Measurements from ENCODE around the gene ZNF362.

Gene ZNF362

GRCh38 chr1:33320619-33321165, 64.4 kb downstream of the ZNF362 start, which contains the start of gene A3GALT2:
Gene A3GALT2, minus strand, starts transcription at chr1:33321098. Its CDS starts 0 bp downstream, at chr1:33321098.
- no peak for TF ChIP-seq POLR2A (IDR thresholded peaks at IDR 0.05; ENCODE audit: low read depth, low read length)
- DNase-seq (ENCODE audit: insufficient read length, low spot score) (no peak), FAIRE-seq (no peak)

- no peak for FAIRE-seq
- DNase-seq (ENCODE audit: insufficient read length, low spot score) = no peak
- TF ChIP-seq POLR2A (IDR thresholded peaks at IDR 0.05; ENCODE audit: low read depth, low read length) = no peak
Measured at GRCh38 chr1:33321178-33321577, 64.9 kb downstream of the ZNF362 start.

GRCh38 chr1:33322109-33322508, 65.8 kb downstream of the ZNF362 start:
- DNase-seq (ENCODE audit: insufficient read length, low spot score) (no peak), FAIRE-seq (no peak)
- TF ChIP-seq POLR2A (IDR thresholded peaks at IDR 0.05; ENCODE audit: low read depth, low read length) = no peak

- DNase-seq (ENCODE audit: insufficient read length, low spot score) (no peak), FAIRE-seq (no peak)
- TF ChIP-seq POLR2A (IDR thresholded peaks at IDR 0.05; ENCODE audit: low read depth, low read length) = no peak
Measured at GRCh38 chr1:33322870-33323585, 66.7 kb downstream of the ZNF362 start.

DNA sequence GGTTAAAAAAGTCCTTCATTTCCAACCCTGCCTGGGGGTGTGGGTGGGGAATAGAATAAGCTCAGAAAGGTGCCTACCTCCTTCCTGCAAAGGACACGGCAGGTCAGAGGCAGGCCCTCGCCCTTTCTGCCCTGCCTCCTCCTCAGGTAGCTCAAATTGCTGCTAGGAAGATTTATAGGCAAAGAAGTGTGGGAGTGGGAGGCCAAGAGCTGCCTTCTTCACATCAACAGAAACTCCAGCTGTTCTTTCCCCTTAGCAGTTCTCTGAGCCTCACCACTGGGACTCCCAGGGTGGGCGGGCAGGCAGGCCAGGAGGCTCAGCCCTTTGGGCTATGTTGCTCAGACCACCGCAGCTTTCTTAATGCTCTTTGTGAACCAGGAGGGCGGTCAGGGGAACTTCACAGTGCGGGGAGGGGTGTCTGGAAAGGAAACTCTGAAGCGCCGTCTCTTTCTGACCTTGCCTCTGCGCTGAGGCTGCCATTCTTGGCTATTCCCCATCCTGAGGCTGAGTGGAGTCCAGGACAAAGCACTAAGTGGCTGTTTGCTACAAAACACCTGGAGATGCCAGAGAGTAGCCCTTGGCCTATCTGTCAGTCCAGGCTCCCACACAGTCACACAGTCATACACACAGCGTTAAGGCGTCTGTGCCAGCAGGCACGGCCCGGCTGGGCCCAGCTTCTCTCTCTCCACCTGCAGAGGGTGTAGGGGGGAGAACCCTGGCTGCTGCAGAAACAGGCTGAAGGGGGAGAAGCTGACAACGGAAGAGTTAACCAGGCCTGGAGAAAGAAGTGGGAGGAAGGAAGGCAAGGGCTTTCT, 67.6 kb downstream of the ZNF362 start:
- no peak for TF ChIP-seq POLR2A (IDR thresholded peaks at IDR 0.05; ENCODE audit: low read depth, low read length)
- FAIRE-seq = no peak
- DNase-seq (ENCODE audit: insufficient read length, low spot score) = no peak

DNA sequence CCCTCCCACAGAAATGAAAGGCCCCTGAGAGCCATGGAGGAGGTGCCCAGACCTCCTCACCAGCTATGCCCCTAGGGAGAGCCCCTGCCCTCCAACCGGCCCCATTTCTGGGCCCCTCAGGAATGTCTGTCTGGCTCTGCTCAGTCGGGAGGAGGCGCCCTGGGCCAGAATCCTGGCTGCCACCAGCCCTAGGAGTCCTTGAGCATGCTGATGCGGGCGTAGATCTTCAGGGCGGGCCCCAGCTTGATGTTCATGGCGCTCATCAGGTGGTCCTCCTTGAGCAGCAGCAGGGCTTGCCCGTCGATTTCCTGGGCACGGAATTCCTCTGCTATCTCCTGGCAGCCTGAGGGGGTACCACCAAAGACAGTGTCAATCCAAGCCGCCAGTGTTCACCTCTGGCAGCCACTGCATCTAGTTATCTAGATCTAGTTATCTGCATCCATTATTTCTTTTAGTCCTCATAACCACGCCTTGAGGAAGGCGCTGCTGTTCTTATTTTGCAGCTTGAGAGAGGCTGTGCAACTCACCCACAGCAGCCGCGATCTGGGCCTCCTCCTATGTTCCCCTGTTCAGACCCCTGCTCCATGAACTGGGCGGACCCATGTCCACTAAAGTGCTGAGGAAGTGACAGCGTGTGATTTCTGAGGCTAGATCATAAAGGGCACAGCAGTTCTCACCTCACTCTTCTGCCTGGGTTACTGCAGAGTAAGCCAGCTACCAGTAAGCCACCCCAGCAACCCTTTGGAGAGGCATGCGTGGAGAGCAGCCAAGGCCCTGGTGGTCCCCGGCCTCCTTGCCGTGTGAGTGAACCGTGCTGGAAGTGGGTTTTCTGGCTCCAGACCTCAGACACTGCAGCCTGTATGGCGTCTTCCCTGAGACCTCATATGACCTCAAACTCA, 68.6 kb downstream of the ZNF362 start:
- DNase-seq (ENCODE audit: insufficient read length, low spot score) (no peak), FAIRE-seq (no peak)
- no peak for TF ChIP-seq POLR2A (IDR thresholded peaks at IDR 0.05; ENCODE audit: low read depth, low read length)

DNA sequence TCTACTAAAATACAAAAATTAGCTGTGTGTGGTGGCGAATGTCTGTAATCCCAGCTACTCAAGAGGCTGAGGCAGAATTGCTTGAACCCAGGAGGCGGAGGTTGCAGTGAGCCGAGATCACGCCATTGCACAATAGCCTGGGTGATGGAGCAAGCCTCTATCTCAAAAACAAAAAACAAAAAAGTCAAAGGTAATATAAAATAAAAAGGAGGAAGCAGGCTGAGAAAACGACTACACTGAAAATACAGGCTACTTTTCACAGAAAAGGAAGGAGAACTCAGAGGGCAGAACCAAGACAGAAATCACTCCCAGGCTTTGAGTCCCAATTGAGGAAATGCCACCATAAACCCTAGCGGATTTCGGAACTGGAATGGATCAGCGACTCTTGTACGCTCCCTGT, 70.5 kb downstream of the ZNF362 start:
- DNase-seq (ENCODE audit: insufficient read length, low spot score) (no peak), FAIRE-seq (no peak)
- TF ChIP-seq POLR2A (IDR thresholded peaks at IDR 0.05; ENCODE audit: low read depth, low read length) = no peak

- DNase-seq (ENCODE audit: insufficient read length, low spot score) (peak; percentile 74), FAIRE-seq (peak; percentile 60)
- TF ChIP-seq POLR2A (IDR thresholded peaks at IDR 0.05; ENCODE audit: low read depth, low read length) = no peak
Measured at GRCh38 chr1:33327587-33328325, 71.5 kb downstream of the ZNF362 start.

GRCh38 chr1:33328817-33329216, 72.5 kb downstream of the ZNF362 start:
- DNase-seq (ENCODE audit: insufficient read length, low spot score) (no peak), FAIRE-seq (no peak)
- TF ChIP-seq POLR2A (IDR thresholded peaks at IDR 0.05; ENCODE audit: low read depth, low read length) = no peak

- DNase-seq (ENCODE audit: insufficient read length, low spot score) = no peak
- TF ChIP-seq POLR2A (IDR thresholded peaks at IDR 0.05; ENCODE audit: low read depth, low read length) = no peak
- FAIRE-seq = no peak
Measured at GRCh38 chr1:33329600-33330305, 73.5 kb downstream of the ZNF362 start.

DNA sequence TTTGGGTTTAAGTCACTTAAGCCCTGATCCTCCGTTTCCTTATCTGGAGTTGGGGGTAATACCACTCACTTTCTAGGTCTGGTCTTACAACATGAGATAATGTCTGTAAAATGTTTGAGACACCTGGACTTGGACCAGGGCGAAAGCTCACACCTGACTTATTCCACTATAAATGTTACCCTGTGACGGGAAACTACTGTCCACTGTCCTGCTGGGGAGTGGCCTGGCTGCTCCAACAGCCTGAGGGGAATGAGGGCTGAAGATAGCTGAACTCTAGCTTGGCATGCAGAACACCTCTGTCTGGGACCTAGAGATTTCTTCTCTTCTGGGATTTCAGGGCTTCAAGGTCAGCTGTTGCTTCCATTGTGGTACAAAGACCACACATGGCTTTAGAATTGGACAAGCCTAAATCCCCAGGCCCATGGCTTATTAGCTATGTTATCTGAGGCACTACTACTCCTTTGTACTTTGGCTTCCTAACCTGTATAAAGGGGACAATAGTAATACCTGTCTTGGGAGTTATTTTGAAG, 74.1 kb downstream of the ZNF362 start:
- FAIRE-seq (no peak), DNase-seq (ENCODE audit: insufficient read length, low spot score) (no peak)
- TF ChIP-seq POLR2A (IDR thresholded peaks at IDR 0.05; ENCODE audit: low read depth, low read length) = no peak

DNA sequence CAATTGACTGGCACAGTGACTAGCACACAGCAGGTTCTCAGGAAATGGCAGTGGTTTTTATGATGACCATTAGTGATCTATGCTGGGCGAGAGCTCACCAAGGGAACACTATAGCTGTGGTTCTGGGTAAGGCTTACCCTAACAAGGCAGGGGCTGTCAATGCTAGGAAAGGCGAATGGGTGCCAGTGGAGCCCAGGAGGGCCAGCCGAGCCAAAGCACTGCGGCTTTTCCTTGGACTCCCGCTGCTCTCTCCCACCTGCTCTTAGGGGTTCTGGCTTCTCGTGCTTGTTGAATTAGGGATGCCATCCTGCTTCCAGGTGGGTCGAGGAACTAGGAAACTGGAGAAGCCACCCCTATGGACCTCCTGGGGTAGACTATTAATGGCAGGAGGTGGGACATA, 74.6 kb downstream of the ZNF362 start:
- DNase-seq (ENCODE audit: insufficient read length, low spot score) = no peak
- no peak for TF ChIP-seq POLR2A (IDR thresholded peaks at IDR 0.05; ENCODE audit: low read depth, low read length)
- FAIRE-seq = no peak
